Myocyte (in vitro differentiated cells): ENCODE data around the gene GOT1. TPM values are rescaled to one million over a fixed set of nuclear protein-coding genes. Genes with fewer than 3 reads are reported as not detected.

Experiments used
- DNase-seq: peaks from one replicate; pipeline ENCODE4 v3.0.0-alpha.2; 2012; ENCODE audit warnings: low read depth
- total RNA-seq: library from RNA; depleted of rRNA; stranded (reverse); fragments of >200 nt; gene quantifications from 2 replicates; pipeline ENCODE4 v1.2.3, GENCODE V29; 2014

The GOT1 gene
- total RNA-seq, 1 donor from 2014 or later: 53.3 TPM

DNA sequence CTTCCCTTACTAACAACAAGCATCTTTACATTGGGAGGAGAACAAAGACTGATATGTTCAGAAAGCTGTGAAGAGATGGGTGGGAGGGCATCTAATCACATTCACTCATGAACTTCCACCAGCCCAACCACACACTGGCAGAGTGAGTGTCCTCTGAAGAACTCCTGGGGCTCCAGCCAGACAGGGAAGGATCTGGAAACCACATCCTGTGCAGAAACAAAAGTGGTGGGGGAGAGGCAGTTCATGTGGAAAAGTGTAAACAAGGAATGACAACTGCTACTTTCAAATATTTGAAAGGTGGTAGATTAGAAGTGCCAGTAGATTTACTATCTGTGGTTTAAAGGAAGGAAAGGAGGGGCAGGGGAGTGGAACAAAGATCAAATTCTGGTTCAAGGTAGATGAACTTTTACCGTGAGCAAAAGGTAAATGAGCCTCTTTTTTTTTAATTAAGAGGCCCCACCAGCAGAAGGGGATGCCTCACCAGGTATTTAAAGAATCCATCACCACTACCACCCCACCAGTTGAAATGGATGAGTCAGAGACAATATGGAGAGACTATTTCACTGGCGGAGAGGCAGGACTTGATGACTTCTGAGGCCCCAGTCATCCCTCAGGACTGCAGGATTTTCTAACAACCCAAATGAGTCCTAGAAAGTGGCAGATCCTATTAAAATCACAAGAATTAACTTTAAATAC lies 34.5 kb downstream of the GOT1 start:
- DNase-seq: peak; percentile 91

DNA sequence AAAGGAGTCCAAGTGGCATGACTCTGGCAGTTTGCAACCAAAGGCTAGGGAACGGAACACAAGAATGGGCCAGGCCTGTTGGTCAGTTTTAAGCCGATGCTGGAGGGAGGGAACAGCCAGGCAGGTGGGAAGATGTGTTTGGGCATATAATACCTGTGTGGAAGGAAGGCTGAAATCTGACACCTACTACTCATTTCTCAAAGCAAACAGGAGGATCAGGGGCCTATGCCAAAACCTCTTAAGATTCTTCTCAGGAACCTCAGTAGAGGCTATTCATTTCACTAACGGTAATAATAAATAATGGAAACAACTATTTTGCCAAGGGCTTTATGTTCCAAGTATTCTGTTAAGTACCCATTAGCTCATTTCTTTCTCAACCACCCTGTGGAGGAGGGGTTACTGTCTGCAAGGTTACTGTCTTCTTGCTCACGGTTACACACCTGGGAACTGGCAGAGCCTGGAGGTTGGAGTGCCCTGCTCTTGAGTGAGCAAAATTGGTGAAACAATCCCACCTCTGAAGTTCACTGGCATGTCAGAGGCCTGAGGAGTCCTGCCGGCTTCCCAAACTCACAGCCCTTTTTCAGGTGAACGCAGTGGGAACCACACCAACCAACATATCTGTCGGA lies 35.5 kb downstream of the GOT1 start:
- DNase-seq: no peak

DNA sequence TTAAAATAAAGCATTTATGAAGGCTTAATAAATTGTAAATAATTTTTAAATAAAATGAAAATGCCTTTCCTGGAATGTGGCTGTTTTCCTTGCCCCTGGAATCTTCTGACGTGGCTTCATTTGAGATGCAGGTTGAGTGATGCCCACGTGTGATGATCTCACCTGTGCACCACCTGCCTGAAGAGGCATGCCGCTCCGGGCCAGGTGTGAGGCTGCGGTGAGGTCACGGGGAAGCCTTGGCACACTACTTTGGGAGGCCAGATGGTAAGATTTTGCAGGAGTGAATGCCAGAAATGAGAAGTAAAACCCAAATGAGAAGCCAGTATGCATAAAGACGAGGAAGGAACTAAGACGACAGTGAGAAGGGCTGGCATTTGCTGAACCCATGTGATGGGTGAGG lies 36.2 kb downstream of the GOT1 start:
- DNase-seq: no peak

DNA sequence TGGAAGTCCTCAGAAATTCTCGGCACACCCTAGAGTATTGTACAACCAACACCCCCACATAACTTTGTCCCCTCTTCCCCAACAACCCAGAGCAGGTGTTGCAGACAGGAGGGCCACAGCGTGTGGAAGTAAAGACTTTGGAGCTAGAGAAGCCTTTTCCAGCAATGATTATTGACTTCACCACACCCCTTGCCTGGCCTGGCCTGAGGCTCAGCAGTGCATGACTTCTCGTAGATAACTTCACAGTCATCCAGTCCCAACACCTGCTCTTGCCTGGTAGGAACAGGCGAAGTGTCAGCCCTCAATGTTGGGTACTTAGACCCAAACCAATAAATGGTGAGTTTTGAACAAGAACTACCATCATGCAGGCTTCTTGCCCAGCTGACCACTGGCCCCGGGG lies 36.7 kb downstream of the GOT1 start:
- DNase-seq: no peak

DNA sequence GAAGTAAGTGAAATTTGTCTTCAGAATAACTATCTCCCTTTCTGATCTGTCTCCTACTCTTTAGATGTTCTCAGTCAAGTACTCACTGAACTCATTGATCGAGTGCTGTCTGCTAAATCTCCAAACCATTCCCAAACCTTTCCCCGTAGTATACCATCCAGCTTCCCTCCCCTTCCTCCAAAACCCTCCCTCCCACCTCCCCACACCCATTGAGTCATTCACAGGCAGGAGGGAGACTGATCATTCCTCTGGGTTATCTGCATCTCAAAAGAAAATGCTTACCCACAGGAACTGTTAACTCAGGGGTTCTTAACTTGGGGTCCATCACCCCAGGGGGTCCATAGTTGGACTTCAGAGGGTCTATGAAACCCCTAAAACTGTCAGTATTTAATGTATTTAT lies 37.4 kb downstream of the GOT1 start:
- no peak for DNase-seq

DNA sequence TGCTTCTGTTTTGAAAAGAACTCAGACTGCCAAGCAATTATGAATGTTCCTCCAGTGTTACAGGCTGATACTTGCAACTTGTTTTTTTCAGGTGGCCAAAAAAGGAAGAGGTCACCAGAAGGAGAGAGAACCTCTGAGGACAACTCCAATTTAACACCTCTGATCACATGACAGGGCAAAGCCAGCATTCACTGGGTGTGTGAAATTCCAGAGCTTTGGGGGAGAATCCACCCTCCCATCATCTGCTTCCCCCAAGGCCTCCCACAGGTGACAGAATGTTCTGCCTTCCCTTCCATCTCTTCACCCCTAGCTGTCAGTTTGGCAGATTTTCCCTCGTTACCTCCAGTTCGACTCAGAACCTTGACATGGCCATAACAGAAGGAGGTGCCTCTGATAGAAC lies 39.1 kb downstream of the GOT1 start:
- no peak for DNase-seq

DNA sequence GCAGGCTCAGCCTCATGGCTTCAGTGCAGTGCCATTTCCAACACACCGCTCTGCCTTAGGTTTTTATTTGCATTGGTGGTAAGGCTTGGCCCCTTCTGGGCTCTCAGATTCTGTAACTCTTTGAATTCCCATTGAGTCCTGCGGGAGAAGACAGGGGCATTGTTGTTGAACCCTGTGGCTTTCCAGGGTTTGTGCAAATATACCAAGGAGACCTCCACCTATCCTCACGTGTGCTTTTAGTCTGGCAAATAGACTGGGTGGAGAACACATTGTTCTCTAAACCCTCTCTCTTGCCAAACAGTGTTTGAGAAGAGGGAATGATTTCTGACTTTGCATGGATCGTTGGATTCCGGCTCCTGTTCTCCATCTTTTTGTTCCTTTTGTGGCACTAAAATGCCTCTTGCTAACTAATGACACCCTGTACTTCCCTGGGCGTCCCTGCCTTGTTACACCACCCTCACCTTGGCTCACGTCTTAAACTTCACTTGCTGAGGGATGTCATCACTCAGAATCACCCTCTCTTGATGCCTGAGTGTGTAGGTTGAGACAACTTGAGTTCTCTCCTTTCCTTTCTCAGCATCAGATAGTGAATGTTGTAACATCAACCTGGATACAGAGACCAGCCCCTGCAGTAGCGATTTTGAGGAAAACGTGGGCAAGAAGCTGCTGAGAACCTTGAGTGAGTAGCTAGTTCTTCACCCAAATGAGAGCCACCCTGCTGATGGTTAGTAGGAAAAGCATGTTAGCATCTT lies 40.5 kb downstream of the GOT1 start:
- no peak for DNase-seq

DNA sequence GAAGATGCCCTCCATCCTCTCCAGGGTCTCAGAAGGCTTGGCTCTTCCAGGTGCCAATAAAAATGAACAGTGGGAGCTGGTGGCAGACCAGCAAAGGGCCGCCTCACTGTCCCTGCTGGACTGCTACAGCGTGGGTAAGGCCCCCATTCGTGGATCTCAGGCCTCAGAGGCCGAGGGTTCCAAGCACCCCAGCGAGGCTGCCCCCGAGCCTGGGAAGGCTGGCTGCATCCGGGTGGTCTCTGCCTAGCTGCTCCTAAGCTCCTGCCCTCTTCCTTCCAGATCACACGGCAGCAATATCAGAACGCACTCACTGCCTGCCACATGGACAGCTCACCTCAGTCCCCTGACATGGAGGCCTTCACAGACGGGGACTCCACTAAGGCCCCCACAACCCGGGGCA lies 42.9 kb downstream of the GOT1 start:
- no peak for DNase-seq

DNA sequence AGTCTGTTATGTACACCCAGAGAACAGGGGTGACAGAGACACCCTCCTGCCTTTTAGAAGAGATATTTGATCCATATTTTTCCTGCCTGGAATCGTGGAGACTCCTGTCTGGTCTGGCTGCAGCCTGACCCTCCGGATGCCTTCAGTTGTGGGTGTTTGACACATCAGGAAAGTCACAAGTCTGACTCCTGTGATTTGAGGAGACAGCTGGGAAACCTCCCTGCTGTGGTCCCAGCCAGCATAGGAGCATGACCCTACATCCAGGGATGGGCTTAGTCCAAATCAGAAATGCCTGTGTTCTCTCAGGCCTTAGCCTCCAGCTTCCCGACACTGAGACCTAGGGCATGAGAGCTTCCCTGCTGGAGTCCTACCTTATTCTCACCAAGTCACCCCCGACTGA lies 43.4 kb downstream of the GOT1 start:
- DNase-seq: peak; percentile 91

DNA sequence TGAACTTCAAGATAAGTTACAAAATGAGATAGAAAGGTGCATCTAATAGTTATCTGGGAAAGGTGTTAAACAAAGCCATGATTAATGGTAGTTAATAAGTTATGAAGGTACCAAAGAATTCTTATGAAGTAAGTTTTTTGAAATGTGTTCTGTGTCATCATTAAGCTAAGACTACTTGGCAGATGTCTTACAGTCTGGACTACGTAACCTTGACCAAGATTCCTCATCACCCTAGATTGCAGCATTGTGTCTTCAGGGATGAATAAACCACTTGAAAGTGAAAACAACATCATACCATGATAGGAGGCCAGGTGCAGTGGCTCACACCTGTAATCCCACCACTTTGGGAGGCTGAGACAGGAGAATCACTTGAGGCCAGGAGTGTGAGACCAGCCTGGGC lies 48.2 kb downstream of the GOT1 start:
- DNase-seq: no peak

DNA sequence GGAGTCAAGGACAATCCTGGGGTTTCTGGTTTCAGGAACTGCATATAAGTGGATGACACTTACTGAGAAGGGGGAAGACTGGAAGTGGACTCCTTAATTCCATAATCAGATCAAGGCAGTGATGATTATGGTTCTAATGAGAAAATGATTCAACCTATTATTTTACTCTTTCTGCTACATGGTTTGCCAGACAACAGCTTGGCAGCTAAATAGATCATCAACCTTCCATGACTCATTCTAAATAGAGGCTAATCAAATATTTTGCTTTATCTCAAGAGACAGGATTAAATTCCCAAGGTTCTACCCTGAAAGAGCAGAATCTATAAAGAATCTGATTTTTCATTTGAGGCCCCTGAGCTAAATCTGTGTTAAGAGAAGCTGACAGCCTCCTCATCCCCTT lies 55.0 kb downstream of the GOT1 start:
- DNase-seq: no peak

DNA sequence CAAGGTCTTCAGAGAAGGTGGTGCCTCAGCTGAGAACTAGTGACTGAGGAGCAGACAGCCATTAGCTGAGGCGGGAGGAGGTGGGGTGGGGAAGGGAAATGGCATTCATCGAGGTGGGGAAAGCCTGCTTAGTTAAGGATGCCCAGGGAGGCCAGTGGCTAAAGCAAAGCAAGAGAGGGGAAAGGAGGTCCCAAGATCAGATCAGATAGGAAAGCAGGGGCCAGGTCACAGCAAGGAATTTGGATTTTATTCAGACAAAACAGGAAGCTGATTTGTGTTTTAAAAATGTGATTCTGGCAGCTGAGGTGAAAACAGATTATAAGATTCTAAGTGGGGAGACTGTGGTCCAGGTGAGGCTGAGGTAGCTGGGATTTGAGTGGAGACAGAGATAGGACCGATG lies 55.5 kb downstream of the GOT1 start:
- DNase-seq: no peak

DNA sequence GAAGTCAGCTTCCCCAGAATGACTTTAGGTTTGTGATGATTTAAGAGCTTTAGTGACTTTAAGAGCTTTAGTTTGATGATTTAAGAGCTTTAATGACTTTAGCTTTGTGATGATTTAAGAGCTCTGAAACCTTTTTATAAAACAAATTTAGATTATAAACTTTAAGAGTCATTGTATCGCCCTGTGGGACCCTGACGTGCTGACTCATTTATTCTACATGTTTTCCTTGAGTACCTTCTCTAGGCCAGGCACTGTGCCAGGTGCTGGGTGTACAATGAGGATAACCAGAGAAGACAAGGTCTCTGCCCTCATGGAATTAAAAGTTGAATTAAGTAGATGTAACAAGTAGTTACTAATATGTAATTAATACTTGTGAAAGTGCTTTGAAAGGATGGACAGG lies 55.9 kb downstream of the GOT1 start:
- DNase-seq: no peak

DNA sequence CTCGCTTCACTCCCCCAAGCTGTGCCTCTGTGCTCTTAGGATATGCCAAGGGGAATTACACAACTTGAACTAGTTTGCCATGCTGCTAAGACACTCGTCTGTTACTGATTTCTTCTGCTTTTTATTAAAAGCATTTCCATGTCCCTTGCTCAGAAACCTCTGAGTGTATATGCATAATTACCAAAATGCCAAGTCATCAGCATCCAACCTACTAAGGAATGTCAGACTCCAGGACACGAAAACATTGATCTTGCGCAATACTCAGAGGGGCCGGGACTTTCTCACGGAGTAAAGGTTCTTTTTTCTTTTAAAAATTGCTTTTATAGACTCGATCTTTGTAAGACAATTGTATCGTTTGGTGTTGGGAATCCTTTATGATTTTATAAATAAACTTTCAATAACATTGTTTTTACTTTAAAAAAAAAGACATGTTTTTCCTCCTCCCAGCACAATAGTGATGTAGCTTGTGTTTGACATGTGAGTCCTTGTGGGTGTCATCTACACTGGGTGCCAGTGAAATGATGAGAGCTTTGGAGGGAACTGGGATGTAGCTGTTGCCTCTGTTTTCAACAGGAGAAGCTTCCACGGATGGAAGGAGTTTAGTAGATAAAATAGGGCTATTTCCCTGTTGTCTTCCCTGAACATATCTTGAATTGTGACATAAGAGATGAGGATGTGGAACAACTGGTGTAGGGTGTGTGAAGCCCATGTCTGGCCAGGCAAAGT lies 57.7 kb downstream of the GOT1 start:
- DNase-seq: peak; percentile 22

DNA sequence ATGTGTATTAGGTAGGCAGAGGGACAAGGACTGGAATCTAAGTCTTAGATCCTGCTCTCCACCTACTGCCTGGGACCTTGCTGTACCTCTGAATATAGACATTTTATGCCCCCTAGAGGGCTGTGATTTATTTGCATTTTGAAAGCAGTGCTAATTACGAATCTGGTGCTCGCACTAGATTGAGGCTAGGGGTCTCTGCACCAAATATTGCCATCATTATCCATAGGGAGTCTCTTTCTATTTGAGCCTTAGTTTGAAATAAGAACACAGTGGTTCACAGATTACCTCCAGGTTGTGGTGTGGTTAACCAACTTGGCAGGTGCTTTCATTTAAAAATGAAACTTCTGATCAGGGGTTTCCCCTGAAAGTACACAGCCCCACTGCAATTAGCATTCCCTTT lies 59.4 kb downstream of the GOT1 start:
- peak; percentile 36 for DNase-seq

DNA sequence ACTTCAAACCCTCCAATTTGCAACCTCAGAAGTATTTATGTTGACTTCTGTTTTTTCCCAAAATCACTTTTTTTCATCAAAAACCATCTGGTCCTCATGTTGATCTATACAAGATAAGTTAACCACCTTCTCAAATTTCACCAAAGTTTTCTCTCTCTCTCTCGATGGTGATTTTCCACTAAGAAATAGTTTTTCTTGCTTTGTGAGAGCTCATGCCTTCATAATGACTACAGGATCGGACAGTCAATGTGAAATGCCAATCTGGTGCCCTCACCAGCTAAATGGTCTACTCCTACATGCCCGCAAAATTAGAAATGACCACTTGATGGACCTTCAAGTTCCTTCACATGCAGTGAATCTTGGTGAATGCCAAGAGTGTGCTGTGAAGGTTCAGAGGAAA lies 60.9 kb downstream of the GOT1 start:
- DNase-seq: peak; percentile 33

DNA sequence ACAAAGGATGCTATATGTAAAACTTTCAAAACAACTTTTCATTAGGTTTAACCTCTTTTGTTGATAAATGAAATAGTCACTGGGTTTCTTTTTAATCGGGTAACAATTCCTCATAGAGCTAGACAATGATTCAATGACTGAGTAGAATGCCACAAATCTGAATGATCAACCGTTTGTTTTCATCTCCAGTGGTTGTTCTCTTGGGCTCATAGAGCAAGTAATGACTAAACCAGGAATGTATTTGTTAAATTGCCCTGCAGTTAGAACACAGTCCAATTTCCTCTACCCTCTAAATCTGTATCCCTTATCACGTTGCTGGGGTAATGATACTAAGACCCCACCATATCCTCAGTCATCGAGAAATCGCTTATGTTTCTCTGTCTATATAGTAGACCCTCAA lies 61.3 kb downstream of the GOT1 start:
- DNase-seq: no peak

DNA sequence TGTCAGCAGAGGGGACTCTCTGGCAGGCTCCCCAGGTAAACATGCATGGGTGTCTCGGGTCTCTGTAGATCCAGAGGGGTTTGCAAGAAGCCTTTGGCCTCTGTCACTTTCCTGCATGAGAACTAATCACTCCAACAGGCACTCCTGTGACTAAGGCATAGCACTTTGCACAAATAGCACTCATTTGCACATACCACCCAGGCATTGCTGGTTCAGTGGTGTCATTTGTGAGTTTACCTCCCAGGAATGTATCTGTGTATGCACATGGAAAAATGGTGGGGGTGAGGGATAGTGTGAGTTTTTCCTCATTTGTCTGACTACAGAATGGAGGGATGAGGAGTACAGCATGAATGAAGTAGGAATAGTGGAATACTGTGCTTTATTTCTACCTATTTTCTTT lies 61.8 kb downstream of the GOT1 start:
- no peak for DNase-seq

DNA sequence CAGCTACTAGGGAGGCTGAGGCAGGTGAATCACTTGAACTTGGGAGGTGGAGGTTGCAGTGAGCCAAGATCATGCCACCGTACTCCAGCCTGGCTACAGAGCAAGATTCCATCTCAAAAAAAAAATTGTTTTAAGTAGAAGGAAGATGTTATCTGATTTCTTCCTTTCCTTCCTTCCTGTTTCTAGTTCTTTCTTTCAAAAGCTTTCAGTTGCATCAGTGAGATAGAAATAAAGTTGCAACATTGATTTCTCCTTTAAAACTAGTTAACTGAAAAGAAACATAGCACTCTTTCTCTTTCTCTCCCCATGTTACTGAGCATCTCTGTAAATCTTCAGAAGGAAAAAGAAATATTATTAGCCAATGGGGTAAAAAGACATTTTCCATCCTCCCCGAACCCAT lies 63.8 kb downstream of the GOT1 start:
- DNase-seq: no peak

DNA sequence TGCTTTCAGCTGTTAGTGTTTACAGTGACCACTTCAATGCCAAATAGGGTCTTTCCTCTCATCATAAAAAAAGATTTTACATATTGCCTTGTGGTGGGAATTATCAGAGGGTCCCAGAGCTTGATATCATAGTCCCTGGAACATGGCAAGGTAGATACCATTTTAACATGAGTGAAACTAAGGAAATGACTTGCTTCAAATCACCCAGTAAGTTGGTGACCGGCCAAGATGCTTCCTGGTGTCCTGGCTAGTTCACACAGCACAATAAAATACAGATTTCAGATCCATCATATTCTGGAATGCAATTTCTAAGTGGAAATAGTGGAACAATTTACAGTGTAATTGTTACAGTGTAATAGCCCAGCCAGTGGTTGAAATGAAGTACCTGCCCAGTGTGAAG lies 64.7 kb downstream of the GOT1 start:
- no peak for DNase-seq

DNA sequence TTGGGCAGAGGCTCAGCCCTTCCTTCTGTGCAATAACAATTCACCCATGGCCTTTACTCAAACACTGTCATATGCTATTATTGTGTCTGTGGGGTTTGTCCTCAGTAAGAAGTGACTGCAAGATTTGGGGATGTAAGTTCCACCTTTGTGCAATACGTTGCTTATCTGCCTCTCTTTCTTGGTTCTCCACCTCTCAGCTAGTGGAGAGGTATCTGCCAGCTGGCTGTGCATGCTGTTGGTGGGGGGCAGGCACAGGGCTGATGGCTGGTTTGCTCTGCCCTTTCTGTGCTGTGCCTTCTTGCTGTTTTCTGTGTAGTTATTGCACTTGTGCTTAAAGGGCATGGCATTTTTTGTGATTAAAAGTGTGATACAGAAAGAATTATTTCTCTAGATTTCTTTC lies 65.1 kb downstream of the GOT1 start:
- DNase-seq: no peak

DNA sequence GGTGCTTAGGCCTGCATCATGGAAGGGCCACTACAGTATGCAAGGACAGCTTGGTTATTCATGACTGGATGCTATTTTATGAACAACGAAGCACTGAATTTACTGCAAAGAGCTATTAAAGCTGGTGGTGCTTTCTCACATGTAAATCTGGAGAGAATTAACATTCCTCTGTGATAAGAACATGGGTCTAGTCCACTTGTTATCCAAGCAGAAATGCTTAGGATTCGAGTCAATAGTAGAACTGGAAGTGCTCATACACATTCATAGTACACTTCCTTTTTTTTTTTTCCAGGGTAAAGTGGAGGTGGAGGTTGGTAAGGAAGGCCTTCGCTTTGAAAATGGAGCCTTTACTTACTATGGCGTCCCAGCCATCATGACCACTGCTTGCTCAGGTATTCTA lies 66.3 kb downstream of the GOT1 start:
- no peak for DNase-seq
